A673 (cell line): ENCODE results near the gene ZDHHC1. TPM values are rescaled to one million over a fixed set of nuclear protein-coding genes. Genes with fewer than 3 reads are reported as not detected.

Experiments
- BruUV-seq: library from RNA; stranded (reverse); fragments of 400-500 nt; replicated peaks from 2 replicates; lab custom pipeline; 2021; lab: Mats Ljungman, UMichigan
- CTCF ChIA-PET: fragments of 300-600 bp; sonication (Branson Sonifier 250); formaldehyde crosslinking; loops from one replicate; lab custom pipeline; 2022; ENCODE audit warnings: antibody characterized with exemption; lab: Charles Lee
- POLR2A ChIA-PET: fragments of 300-600 bp; sonication (Branson Sonifier 250); formaldehyde crosslinking; loops from one replicate; lab custom pipeline; 2022; ENCODE audit warnings: antibody characterized with exemption; ENCODE audit not compliant: low non-redundant PET; lab: Charles Lee
- DNase-seq: peaks from one replicate; pipeline ENCODE4 v3.0.0-alpha.2; 2015; ENCODE audit warnings: low spot score
- H3K27ac ChIP-seq: fragments of 200-600 bp; sonication (generic); 2 replicates; pipeline ENCODE4 v1.5.1; 2016; ENCODE audit warnings: mixed run types, low read depth, mild to moderate bottlenecking, mixed read lengths, antibody characterized with exemption, low read length; ENCODE audit not compliant: poor library complexity, severe bottlenecking
- H3K27me3 ChIP-seq: fragments of 200-600 bp; sonication (generic); replicated peaks from 2 replicates; pipeline ENCODE4 v1.6.1; 2017; ENCODE audit warnings: mixed run types, low read depth, mild to moderate bottlenecking, mixed read lengths, antibody characterized with exemption, low read length; ENCODE audit not compliant: insufficient read depth, poor library complexity
- H3K36me3 ChIP-seq: fragments of 200-600 bp; sonication (generic); 2 replicates; pipeline ENCODE4 v1.6.1; 2016; ENCODE audit warnings: mixed run types, mild to moderate bottlenecking, mixed read lengths, antibody characterized with exemption, low read length; ENCODE audit not compliant: insufficient read depth, poor library complexity, severe bottlenecking
- H3K4me1 ChIP-seq: fragments of 200-600 bp; sonication (generic); 2 replicates; pipeline ENCODE4 v1.6.1; 2017; ENCODE audit warnings: mixed run types, mild to moderate bottlenecking, mixed read lengths, antibody characterized with exemption, low read length; ENCODE audit not compliant: insufficient read depth, poor library complexity, severe bottlenecking
- H3K4me3 ChIP-seq: fragments of 200-600 bp; sonication (generic); 2 replicates; pipeline ENCODE4 v1.5.1; 2016; ENCODE audit warnings: low read depth, mixed run types, mild to moderate bottlenecking, mixed read lengths, low read length; ENCODE audit not compliant: poor library complexity, severe bottlenecking
- H3K9me3 ChIP-seq: fragments of 200-600 bp; sonication (generic); 2 replicates; pipeline ENCODE4 v1.6.1; 2016; ENCODE audit warnings: mixed run types, low read depth, mild to moderate bottlenecking, mixed read lengths, antibody characterized with exemption, low read length; ENCODE audit not compliant: poor library complexity, severe bottlenecking
- EZH2 ChIP-seq: fragments of 200-600 bp; sonication (generic); IDR thresholded peaks from 2 replicates; pipeline ENCODE4 v1.6.1; 2017; ENCODE audit warnings: borderline replicate concordance, low read depth, mild to moderate bottlenecking, mixed read lengths, antibody characterized with exemption, low read length; ENCODE audit not compliant: poor library complexity, severe bottlenecking
- intact Hi-C: fragments of 100-400 bp; cut with micrococcal nuclease; formaldehyde crosslinking; loops from one replicate; pipeline ENCODE4 v1.10.0; 2022; ENCODE audit not compliant: unreplicated experiment
- total RNA-seq: library from RNA; stranded (reverse); gene quantifications from 2 replicates; pipeline ENCODE4 v1.2.3, GENCODE V29; 2021
- TF ChIP-seq, protein P1 (sequence below): fragments of 300-800, 200-600 bp; sonication (generic); conservative IDR thresholded peaks from 2 replicates; pipeline ENCODE4 v1.5.1; 2017; ENCODE audit warnings: low read depth, mild to moderate bottlenecking, antibody characterized with exemption, low read length, moderate library complexity, mixed read lengths

Gene ZDHHC1
- total RNA-seq, 1 experiment from 2014 or later: 5.3 TPM

DNA sequence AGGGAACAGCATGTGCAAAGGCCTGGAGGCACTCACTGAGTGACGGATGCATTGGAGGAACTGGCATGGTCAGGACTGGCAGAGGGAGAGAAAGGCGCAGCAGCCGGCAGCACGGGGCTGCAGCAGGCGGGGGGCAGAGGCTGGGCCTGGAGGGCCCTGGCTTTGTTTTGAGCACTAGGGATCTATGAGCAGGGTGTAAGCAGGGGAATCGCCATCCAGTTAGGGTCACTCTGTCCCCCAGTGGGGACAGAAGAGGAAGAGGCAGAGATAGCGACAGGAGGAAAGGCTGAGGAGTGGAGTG, 28.8 kb upstream of the ZDHHC1 start:
- H3K4me1 ChIP-seq: no peaks in the 10 kb centered on the region
- TF ChIP-seq, protein P1, sequence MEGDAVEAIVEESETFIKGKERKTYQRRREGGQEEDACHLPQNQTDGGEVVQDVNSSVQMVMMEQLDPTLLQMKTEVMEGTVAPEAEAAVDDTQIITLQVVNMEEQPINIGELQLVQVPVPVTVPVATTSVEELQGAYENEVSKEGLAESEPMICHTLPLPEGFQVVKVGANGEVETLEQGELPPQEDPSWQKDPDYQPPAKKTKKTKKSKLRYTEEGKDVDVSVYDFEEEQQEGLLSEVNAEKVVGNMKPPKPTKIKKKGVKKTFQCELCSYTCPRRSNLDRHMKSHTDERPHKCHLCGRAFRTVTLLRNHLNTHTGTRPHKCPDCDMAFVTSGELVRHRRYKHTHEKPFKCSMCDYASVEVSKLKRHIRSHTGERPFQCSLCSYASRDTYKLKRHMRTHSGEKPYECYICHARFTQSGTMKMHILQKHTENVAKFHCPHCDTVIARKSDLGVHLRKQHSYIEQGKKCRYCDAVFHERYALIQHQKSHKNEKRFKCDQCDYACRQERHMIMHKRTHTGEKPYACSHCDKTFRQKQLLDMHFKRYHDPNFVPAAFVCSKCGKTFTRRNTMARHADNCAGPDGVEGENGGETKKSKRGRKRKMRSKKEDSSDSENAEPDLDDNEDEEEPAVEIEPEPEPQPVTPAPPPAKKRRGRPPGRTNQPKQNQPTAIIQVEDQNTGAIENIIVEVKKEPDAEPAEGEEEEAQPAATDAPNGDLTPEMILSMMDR: no peak
- TF ChIP-seq EZH2: no peak
- no peak overlapping the region for H3K27ac ChIP-seq
- ChIA-PET CTCF (interaction anchor here (1.2 kb wide), 1 partner anchor 17 kb away, joined by 3 read pairs; no protein-coding TSS in a partner anchor), POLR2A (no interaction called here)
- H3K36me3 ChIP-seq: no peaks in the 10 kb centered on the region
- no peaks in the 10 kb centered on the region for H3K9me3 ChIP-seq
- no TSS peak for BruUV-seq
- DNase-seq: no peak
- no peaks in the 10 kb centered on the region for H3K27me3 ChIP-seq
- intact Hi-C loops: no loop called here
- H3K4me3 ChIP-seq: no peak overlapping the region

DNA sequence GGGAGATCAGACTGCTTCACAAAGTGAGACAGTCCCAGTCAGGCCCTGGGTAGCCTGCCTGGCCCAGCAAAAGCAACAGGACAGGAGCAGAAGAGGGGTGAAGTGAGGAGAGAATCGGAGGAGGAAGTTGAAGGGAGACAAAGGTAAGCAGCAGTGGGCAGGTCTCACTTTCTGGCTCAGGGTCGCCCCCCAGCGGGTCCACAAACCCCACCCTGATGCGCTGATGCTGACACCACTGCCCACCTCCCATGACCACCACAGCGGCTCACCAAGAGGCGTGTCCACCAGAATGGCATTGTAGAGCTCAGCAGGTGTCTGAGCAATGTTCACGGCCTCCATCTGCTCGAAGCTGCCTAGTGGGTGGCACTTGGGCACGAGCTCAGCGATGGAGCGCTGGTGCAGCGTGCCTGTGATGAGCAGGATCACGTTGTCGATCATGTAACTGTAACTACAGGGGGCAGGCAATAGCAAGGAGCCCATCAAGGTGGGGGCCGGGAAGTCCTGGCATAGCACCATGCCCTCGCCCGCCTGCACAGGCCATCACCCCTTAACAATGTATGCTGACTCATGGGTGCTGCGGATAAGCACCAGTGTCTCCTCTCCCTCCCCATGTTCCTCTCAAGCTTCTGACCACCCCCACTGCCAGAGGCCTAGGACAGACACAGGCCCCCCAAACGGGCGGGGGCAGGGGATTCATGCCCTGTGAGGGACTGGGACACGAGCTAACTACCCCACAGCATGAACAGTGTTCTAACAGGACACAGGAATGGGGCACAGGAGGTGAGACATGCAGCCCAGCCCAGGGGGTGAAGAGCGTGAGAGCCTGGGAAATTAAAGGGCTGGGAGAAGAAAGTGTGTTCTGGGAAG, 28.2 kb upstream of the ZDHHC1 start:
- Histone ChIP-seq H3K27me3 (no peaks in the 10 kb centered on the region), H3K36me3 (no peaks in the 10 kb centered on the region), H3K27ac (no peak overlapping the region), H3K9me3 (no peaks in the 10 kb centered on the region), H3K4me3 (no peak overlapping the region), H3K4me1 (no peaks in the 10 kb centered on the region)
- ChIA-PET POLR2A (no interaction called here), CTCF (no interaction called here)
- no TSS peak for BruUV-seq
- no peak for TF ChIP-seq EZH2
- TF ChIP-seq, protein P1: no peak
- intact Hi-C loops: no loop called here
- DNase-seq: no peak

DNA sequence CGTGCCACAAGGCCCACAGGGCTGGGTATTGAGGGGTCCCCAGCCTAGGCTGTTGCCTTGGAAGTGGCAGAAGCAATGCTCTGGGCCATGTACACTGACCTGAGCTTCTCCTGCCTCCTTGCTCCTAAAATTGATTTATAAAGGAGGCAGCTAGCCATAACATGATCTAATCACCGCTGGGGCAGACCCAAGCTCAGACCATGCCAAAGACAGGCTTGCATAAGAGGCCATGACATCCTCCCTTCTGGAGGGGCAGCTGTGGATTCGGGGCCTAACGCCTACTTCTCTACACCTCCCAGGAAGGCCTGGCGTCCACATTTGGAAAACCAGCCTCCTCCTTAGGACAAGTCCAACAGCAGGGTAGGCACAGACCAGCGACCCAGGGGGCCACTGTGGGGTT, 27.0 kb upstream of the ZDHHC1 start:
- no peaks in the 10 kb centered on the region for H3K27me3 ChIP-seq
- DNase-seq: no peak
- no peak for TF ChIP-seq EZH2
- TF ChIP-seq, protein P1: no peak
- no peaks in the 10 kb centered on the region for H3K4me1 ChIP-seq
- intact Hi-C loops: no loop called here
- ChIA-PET CTCF (no interaction called here), POLR2A (no interaction called here)
- H3K9me3 ChIP-seq: no peaks in the 10 kb centered on the region
- no peak overlapping the region for H3K4me3 ChIP-seq
- BruUV-seq: no TSS peak
- no peaks in the 10 kb centered on the region for H3K36me3 ChIP-seq
- H3K27ac ChIP-seq: no peak overlapping the region
